DOHH2 (cell line): ENCODE measurements around the gene ETV6.

ENCODE experiments used
- CTCF ChIP-seq: fragments of 200-600 bp; sonication (generic); IDR thresholded peaks from one replicate; pipeline ENCODE4 v1.5.1; 2014; ENCODE audit warnings: antibody characterized with exemption, mild to moderate bottlenecking, low read depth, low read length; ENCODE audit not compliant: poor library complexity, severe bottlenecking
- EZH2phosphoT487 ChIP-seq: fragments of 200-600 bp; sonication (generic); IDR thresholded peaks from 2 replicates; pipeline ENCODE4 v1.6.1; 2017; ENCODE audit warnings: borderline replicate concordance, mild to moderate bottlenecking, antibody characterized with exemption, low read length, moderate library complexity, mixed read lengths

GRCh38 chr12:11697131-11697530 is 47.7 kb downstream of the ETV6 start:
- TF ChIP-seq CTCF (no peak), EZH2phosphoT487 (no peak)
